NCI-H2196 (cell line): Measurements from ENCODE around the gene FBRSL1.
"Not testable (repeated sequence)": the region's sequence is repeated elsewhere in the genome, so short reads cannot be mapped to it uniquely, and the experiment has no call there.

Source experiments
- DNase-seq: peaks from one replicate; lab custom pipeline; 2025; ENCODE audit not compliant: unreplicated experiment; lab: John Stamatoyannopoulos, UW

Gene FBRSL1

GRCh38 chr12:132453361-132454192, 36.4 kb upstream of the FBRSL1 start:
- DNase-seq = no peak

- no peak for DNase-seq
These were observed 35.6 kb upstream of the FBRSL1 start for GRCh38 chr12:132454193-132454932.

- DNase-seq = no peak
These were observed 35.0 kb upstream of the FBRSL1 start for GRCh38 chr12:132454933-132455418.

GRCh38 chr12:132455565-132455964, 34.4 kb upstream of the FBRSL1 start:
- no peak for DNase-seq

- DNase-seq = no peak
These were observed 33.6 kb upstream of the FBRSL1 start for GRCh38 chr12:132456186-132456943.

DNA sequence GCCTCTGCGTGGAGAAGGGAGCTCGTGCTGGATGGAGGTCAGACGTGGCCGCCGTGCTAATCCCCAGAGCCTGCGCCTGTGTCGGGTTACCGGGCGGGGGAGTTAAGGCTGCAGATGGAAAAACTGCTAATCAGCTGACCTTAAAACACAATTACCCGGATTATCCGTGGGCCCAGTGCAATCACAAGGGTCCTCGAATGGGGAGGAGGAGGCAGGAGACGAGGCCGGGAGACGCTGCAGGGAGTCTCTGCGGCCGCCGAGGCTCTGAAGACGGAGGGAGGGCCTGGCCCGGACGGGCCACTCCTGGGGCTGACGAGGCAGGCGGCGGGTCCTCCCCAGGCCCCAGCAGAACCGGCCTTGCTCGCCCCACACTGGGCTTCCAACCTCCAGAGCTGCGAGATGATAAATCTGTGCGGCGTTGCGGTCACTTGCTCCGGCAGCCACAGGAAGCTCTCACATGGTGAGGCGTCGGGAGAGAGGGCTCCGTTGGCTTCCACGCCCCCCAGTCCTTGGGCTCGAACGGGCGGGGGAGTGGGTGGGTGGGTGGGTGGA, 32.9 kb upstream of the FBRSL1 start:
- no peak for DNase-seq

GRCh38 chr12:132458441-132458840, 31.5 kb upstream of the FBRSL1 start:
- no peak for DNase-seq

DNA sequence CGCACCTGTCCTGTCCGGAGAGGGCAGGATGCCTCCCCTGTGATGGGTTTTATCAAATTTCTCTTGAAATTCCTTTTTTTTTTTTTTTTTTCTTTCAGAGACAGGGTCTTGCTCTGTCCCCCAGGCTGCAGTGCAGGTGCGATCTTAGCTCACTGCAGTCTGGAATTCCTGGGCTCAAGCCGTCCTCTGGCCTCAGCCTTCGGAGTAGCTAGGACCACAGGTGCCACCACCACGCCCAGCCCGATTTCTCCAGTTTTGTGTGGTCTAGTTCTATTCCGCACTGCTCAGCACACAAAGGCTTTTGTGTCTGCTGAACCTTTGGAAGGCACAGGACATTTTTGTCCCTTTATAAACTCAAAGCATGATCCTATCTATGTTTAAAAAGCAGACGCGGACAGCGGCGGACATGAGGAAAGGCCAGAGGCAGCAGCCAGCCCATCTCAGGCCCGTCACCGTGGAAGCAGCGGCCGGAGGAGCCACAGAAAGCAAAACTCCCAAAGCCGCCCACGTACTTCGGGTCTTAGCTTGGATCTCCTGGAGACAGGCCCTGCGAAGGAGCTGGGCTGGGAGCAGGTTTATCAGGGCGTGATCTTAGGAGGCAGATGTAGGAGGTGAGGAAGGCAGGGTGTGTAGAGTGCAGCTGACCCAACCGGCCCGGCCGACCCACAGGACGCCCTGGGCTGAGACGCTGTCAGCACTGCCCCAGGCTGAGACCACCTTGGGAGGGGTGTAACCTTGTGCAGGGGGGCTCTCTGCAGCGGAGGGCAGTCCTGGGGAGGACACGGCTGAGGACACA, 30.9 kb upstream of the FBRSL1 start:
- DNase-seq = no peak

DNA sequence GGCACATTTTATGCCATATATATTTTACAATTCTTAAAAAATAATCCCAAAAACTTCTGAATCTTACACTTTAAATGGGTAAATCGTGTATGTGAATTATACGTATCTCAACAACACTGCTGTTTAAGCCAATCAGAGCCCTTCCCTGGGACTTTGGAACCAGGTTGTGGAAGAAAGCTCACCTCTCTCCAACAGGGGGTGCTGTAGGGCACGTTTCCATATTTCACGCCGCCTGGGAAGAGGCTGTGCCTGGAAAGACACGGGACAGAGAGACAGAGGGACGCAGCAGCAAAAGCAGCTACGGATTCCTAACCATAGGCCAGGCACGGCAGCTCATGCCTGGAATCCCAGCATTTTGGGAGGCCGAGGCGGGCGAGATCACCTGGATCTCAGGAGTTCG, 29.4 kb upstream of the FBRSL1 start:
- no peak for DNase-seq

DNA sequence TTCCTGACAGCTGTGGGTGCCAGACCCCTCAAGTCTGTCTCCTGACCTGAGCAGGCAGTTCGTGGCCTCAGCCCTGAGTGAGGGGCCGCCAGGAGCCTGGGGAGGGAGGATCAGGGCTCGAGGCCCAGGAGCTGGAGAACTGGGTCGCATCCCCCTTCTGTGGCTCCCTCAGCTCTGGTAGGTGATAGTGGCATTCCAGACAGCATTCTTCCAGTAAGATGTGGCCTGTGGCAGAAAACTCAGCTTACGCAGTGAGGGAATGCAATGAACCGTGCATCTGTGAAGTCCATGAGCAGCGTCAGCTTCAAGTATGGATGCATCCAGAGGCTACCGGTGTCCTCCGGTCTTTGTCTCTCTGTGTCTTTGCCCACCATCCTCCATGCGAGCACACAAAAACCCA, 28.4 kb upstream of the FBRSL1 start:
- no peak for DNase-seq

DNA sequence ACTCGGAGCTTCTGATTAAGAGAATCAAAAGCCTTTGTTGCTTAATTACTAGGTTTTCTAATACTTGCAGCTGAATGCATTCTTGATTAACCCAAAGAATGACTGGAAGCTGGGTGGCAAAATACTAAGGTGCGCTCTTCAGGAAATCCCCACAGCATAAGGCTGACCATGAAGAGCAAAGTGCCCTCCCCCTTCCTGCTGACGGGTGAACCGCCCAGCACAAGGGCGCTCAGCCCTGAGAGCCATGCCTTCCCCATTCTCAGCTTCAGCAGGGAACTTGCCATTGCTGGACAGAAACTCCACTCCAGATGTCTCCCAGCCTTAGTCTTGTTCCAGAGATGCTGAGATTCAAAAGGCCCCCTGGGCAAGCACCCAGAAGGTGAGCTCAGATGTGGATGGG, 27.2 kb upstream of the FBRSL1 start:
- DNase-seq = no peak

- not testable (repeated sequence) for DNase-seq
These were observed 26.5 kb upstream of the FBRSL1 start for GRCh38 chr12:132463284-132463924.

DNA sequence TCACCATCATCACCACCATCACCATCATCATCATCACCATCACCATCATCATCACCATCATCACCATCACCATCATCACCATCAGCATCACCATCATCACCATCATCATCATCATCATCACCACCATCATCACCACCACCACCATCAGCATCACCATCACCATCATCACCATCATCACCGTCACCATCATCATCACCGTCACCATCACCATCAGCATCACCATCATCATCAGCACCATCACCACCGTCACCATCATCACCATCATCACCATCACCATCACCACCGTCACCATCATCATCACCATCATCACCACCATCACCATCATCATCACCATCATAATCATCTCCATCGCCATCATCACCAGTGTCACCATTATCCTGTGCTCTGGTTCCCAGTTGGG, 25.6 kb upstream of the FBRSL1 start:
- not testable (repeated sequence) for DNase-seq

GRCh38 chr12:132464820-132465219, 25.1 kb upstream of the FBRSL1 start:
- DNase-seq = no peak

DNA sequence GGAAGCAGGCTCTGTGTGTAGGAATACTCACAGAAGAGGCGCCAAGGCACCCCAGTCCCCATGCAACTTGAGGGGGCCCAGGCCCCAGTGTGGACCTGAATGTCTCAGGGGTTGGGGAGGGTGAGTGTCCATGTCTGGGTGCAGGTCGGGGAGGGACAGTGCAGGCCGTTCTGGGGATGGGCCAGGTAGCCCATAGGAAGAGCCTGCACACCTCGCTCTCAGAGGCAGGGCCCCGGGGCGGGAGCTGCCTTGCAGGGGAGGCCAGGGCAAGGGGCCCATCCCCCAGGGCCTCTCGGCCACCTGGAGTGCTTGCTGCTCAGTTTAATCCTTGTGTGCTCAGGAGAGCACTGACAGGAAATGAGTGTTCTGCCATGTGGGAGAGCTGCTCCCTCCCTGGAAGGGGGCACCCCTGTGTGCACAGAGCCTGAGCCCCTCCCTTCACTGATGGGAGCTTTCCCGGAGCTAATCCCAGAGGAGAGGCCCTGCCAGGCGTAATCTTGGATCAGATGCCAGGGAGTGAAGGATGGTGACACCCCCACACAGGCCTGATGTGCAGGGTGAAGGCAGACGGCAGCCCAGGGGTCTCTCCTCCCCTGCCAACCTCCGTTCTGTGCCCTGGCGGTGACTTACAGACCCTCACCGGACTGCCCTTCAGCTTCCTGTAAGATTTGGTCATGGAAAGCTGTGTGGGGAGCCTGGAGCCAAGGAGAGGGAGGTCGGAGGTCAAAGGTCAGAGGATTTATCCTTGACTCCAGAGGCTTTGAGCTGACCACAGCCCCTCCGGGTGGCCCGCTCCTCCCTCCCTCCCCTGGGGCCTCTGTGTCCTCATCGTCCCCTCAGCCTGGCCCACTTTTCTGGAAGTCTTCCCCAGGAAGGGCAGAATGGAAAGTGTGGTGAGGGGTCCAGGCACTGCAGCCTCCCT, 24.4 kb upstream of the FBRSL1 start:
- no peak for DNase-seq

DNA sequence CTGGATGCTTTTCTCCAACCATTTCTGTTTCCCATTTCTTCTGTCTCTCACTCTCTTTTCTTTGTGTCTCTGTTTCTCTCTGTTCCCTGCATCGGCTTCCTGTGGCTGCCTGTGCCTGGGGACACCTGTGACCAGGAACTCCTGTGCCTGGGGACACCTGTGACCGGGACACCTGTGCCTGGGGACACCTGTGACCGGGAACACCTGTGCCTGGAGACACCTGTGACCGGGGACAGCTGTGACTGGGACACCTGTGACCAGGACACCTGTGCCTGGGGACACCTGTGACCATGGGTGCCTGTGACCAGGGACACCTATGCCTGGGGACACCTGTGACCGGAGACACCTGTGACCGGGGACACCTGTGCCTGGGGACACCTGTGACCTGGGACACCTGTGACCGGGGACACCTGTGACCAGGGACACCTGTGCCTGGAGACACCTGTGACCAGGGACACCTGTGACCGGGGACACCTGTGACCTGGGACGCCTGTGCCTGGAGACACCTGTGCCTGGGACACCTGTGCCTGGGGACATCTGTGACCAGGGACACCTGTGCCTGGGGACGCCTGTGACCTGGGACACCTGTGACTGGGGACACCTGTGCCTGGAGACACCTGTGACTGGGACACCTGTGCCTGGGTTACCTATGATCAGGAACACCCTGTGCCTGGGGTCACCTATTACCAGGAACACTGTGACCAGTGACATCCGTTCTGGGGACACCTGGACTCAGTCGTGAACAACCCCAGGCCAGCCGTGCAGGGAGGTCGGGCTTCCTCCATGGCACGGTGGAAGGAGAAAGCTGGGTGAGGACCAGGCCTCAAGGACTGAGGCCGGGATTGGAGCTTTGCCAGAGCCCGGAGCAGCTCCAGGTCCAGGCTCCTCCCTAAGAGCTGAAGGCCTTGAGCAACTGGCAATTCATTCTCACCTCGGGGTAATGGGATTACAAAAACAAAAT, 23.4 kb upstream of the FBRSL1 start:
- DNase-seq = no peak

- no peak for DNase-seq
These were observed 22.4 kb upstream of the FBRSL1 start for GRCh38 chr12:132467511-132467910.

DNA sequence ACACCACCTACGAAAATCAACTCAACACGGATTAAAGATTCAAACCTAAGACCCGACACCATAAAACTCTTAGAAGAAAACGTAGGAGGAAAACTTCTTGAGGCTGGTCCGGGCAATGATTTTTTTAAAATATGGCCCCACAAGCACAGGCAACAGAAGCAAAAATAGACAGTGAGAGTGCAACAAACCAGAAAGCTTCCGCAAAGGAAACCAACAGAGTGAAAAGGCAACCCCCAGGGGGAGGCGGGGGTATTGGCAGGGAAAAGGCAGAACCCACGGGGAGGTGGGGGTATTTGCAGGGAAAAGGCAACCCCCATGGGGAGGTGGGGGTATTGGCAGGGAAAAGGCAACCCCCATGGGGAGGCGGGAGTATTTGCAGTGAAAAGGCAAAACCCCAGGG, 20.5 kb upstream of the FBRSL1 start:
- DNase-seq = no peak
